Esophagus squamous epithelium (tissue), 4 donors: Measurements from ENCODE around the gene PRCC.

Experiments used
- POLR2A ChIP-seq, 4 donors: fragments of 450-650 bp; IDR thresholded peaks; one replicate each; pipeline ENCODE4 v1.6.1; 2017; ENCODE audit warnings: antibody characterized with exemption in 4 of 4, mild to moderate bottlenecking in 4 of 4, moderate library complexity in 3 of 4
- TF ChIP-seq, protein P1 (sequence below), 6 experiments: fragments of 450-650 bp in 4 of 6; fragments of 200-600 bp in 2 of 6; sonication (generic) in 2 of 6; IDR thresholded peaks; one replicate each; pipeline ENCODE4 v1.5.1; 2016 to 2019; ENCODE audit warnings: antibody characterized with exemption in 6 of 6, mild to moderate bottlenecking in 4 of 6, moderate library complexity in 4 of 6

DNA sequence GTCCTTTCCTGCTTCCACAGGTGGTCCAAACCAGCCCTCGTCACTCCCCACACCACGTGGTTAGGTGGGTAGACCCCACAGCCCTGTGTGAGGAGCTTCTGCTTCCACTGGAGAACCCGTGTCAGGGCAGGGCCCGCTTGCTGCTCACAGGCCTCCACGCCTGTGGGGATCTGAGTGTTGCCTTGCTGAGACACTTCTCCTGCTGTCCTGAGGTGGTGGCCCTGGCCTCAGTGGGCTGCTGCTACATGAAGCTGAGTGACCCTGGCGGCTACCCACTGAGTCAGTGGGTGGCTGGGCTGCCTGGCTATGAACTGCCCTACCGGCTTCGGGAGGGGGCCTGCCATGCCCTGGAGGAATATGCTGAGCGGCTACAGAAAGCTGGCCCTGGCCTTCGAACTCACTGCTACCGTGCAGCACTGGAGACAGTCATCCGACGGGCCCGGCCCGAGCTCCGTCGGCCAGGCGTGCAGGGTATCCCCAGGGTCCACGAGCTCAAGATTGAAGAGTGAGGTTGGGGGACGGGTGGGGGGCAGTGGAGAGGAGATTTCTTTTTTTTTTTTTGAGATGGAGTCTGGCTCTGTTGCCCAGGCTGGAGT is 33.2 kb upstream of the PRCC start:
- TF ChIP-seq, protein P1, sequence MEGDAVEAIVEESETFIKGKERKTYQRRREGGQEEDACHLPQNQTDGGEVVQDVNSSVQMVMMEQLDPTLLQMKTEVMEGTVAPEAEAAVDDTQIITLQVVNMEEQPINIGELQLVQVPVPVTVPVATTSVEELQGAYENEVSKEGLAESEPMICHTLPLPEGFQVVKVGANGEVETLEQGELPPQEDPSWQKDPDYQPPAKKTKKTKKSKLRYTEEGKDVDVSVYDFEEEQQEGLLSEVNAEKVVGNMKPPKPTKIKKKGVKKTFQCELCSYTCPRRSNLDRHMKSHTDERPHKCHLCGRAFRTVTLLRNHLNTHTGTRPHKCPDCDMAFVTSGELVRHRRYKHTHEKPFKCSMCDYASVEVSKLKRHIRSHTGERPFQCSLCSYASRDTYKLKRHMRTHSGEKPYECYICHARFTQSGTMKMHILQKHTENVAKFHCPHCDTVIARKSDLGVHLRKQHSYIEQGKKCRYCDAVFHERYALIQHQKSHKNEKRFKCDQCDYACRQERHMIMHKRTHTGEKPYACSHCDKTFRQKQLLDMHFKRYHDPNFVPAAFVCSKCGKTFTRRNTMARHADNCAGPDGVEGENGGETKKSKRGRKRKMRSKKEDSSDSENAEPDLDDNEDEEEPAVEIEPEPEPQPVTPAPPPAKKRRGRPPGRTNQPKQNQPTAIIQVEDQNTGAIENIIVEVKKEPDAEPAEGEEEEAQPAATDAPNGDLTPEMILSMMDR (IDR thresholded peaks at IDR 0.05), result no peak
- TF ChIP-seq POLR2A (IDR thresholded peaks at IDR 0.05), result no peak
